RWPE2 (cell line): ENCODE measurements around the gene NUDT2.

Experiments used
- ATAC-seq: fragments of 200-7000 bp; cut with Tn5 transposase; 3 replicates; pipeline ENCODE4 v1.9.1; 2021; ENCODE audit warnings: low read depth
- DNase-seq: peaks from one replicate; pipeline ENCODE4 v3.0.0-alpha.2; 2020; ENCODE audit warnings: low spot score
- H3K27ac ChIP-seq: fragments of 450-650 bp; 2 replicates; pipeline ENCODE4 v1.5.1; 2017; ENCODE audit warnings: mild to moderate bottlenecking; ENCODE audit not compliant: poor library complexity, severe bottlenecking
- H3K27me3 ChIP-seq: fragments of 250-450 bp; sonication (Bioruptor Pico); 2 replicates; pipeline ENCODE4 v1.5.1; 2021; ENCODE audit warnings: mild to moderate bottlenecking, moderate library complexity; ENCODE audit not compliant: insufficient read depth, poor library complexity, severe bottlenecking
- H3K36me3 ChIP-seq: fragments of 250-450 bp; sonication (Bioruptor Pico); 2 replicates; pipeline ENCODE4 v1.5.1; 2020; ENCODE audit warnings: low read depth, mild to moderate bottlenecking, moderate library complexity
- H3K4me1 ChIP-seq: fragments of 250-450 bp; sonication (Bioruptor Pico); 2 replicates; pipeline ENCODE4 v1.5.1; 2021; ENCODE audit warnings: mild to moderate bottlenecking, moderate library complexity; ENCODE audit not compliant: insufficient read depth, poor library complexity, severe bottlenecking
- H3K4me3 ChIP-seq: fragments of 250-450 bp; sonication (Bioruptor Pico); 2 replicates; pipeline ENCODE4 v1.5.1; 2021; ENCODE audit warnings: mild to moderate bottlenecking, moderate library complexity; ENCODE audit not compliant: severe bottlenecking
- H3K9me3 ChIP-seq: fragments of 250-450 bp; sonication (Bioruptor Pico); 2 replicates; pipeline ENCODE4 v1.5.1; 2021; ENCODE audit warnings: mild to moderate bottlenecking, moderate library complexity; ENCODE audit not compliant: severe bottlenecking
- CTCF ChIP-seq: fragments of 450-650 bp; IDR thresholded peaks from one replicate; pipeline ENCODE4 v1.5.1; 2017; ENCODE audit warnings: mild to moderate bottlenecking, moderate library complexity; ENCODE audit not compliant: poor library complexity, severe bottlenecking

Gene NUDT2

DNA sequence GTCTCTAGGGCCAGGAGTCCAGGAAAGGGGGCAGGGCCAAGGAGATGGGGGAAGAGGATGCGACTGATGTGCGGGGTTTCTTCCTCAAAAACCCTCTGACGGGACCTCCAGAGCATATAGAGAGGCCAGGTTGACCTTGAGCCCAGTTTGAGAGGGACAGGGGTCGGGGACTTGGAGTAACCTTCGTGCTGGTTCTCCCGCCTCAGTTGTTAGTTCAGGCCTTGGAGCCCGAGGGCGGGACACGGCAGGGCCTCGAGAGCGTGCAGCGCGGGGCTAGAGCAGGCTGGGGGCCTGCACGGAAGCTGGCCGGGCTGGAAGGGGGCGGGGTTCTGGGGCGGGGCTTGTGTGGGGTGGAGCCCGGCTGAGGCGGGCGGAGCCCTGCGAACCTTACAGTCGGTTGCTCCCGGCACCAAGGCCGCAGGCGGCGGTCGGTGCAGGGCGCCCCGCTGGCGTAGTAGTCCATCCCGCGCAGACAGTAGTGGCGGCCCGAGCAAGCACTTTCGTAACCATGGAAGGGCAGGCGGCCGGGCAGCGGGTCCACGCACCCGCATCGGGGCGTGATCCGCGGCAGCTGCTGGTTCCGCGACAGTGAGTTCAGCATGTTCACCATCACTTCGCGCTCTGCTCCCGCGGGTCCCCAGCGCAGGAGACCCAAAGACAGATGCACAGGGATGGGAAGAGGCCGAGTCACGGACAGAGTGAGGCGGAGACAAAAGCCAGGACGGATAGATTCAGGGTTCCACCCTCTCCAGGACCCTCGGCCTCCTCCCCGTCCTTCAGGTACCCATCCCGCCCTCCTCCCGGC is 51.3 kb downstream of the NUDT2 start:
- no peaks in the 10 kb centered on the region for H3K36me3 ChIP-seq
- DNase-seq (no peak), ATAC-seq (peak; percentile 37)
- H3K4me1 ChIP-seq = peaks cover 7% of the 10 kb centered on the region
- no peaks in the 10 kb centered on the region for H3K9me3 ChIP-seq
- no peak overlapping the region for H3K27ac ChIP-seq
- peak overlapping the region; percentile 26 for H3K4me3 ChIP-seq
- H3K27me3 ChIP-seq = no peaks in the 10 kb centered on the region
- no peak for TF ChIP-seq CTCF

- no peaks in the 10 kb centered on the region for H3K27me3 ChIP-seq
- peaks cover 5% of the 10 kb centered on the region for H3K4me1 ChIP-seq
- TF ChIP-seq CTCF = no peak
- no peaks in the 10 kb centered on the region for H3K9me3 ChIP-seq
- H3K27ac ChIP-seq = no peak overlapping the region
- DNase-seq = no peak
- no peak overlapping the region for H3K4me3 ChIP-seq
- ATAC-seq = no peak
- no peaks in the 10 kb centered on the region for H3K36me3 ChIP-seq
Measured at GRCh38 chr9:34381323-34381722, 52.0 kb downstream of the NUDT2 start.

- Histone ChIP-seq H3K27me3 (no peaks in the 10 kb centered on the region), H3K4me3 (no peak overlapping the region), H3K27ac (no peak overlapping the region), H3K4me1 (peaks cover 5% of the 10 kb centered on the region), H3K36me3 (no peaks in the 10 kb centered on the region), H3K9me3 (no peaks in the 10 kb centered on the region)
- ATAC-seq = no peak
- TF ChIP-seq CTCF = no peak
- no peak for DNase-seq
Measured at GRCh38 chr9:34382054-34382453, 52.7 kb downstream of the NUDT2 start.

GRCh38 chr9:34382879-34383278 is 53.5 kb downstream of the NUDT2 start:
- H3K36me3 ChIP-seq = no peaks in the 10 kb centered on the region
- TF ChIP-seq CTCF = no peak
- no peaks in the 10 kb centered on the region for H3K27me3 ChIP-seq
- H3K4me3 ChIP-seq = no peak overlapping the region
- H3K9me3 ChIP-seq = no peaks in the 10 kb centered on the region
- ATAC-seq = no peak
- H3K27ac ChIP-seq = no peak overlapping the region
- peaks cover 5% of the 10 kb centered on the region for H3K4me1 ChIP-seq
- no peak for DNase-seq

- Histone ChIP-seq H3K27ac (no peak overlapping the region), H3K4me1 (peaks cover 5% of the 10 kb centered on the region), H3K4me3 (no peak overlapping the region), H3K9me3 (no peaks in the 10 kb centered on the region), H3K36me3 (no peaks in the 10 kb centered on the region), H3K27me3 (no peaks in the 10 kb centered on the region)
- DNase-seq (no peak), ATAC-seq (no peak)
- no peak for TF ChIP-seq CTCF
Measured at GRCh38 chr9:34383904-34384303, 54.5 kb downstream of the NUDT2 start.
